HG03432 (cell line): ENCODE results near the gene ADARB2.

Experiments used
- ATAC-seq: cut with Tn5 transposase; IDR thresholded peaks from one replicate; pipeline ENCODE4 v1.9.1; 2021; ENCODE audit warnings: mild to moderate bottlenecking, moderate library complexity; ENCODE audit not compliant: unreplicated experiment

ADARB2 gene

DNA sequence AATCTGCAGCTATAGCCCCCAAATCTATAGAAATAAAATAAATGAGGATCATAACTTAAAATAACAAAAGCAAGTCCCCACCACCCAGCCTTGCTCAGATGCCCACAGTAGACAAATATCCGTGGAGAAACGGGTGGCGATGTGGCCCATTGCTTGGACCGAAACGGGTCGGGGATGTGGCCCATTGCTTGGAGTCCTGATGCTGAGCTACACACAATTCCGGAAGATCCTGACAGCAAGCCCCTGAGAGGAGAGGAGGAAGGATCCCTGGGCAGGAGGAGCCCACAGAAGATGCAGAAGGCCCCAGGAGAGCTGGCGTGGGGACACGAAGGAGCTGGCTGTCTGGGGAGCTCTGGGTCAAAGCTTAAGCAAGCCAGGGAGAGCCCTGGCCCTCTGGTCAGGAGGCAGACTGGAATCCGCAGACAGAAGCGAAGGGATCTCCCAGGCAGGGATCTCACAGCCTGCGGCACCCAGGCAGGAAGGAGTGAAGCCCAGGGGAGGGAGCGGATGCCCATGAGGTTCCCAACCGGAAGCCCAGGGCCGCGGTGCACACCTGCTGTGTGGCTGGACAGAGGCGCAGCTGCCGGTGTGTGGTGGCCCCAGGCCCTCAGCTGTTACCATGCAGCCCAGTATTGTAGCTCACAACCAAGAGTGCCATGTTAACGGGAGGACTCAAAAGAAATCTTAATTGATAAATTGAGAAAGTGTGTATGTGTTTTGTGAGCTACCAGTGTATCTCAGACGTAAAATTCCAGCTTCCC lies 138.8 kb downstream of the ADARB2 start:
- ATAC-seq = no peak

DNA sequence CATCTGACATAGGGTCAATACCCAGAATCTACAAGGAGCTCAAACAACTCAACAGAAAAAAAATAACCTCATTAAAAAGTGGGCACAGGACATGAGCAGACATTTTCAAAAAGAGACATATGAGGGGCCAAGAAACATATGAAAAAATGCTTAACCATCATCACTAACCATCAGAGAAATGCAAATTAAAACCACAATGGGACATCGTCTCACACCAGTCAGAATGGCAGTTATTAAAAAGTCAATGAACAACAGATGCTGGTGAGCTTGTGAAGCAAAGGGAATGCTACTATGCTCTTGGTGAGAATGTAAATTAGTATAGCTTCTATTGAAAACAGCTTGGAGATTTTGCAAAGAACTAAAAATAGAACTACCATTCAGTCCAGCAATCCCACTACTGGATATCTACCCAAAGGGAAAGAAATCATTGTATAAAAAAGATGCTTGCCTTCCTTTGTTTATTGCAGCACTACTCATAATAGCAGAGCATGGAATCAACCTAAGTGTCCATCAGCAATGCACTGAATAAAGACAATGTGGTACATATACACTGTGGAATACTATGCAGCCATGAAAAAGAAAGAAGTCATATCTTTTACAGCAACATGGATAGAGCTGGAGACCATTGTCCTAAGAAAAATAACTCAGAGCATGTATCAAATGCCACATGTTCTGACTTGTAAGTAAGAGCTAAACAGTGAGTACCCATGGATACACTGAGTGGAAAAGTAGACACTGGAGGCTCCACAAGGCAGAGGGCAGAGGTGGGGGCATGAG lies 139.8 kb downstream of the ADARB2 start:
- ATAC-seq = no peak

DNA sequence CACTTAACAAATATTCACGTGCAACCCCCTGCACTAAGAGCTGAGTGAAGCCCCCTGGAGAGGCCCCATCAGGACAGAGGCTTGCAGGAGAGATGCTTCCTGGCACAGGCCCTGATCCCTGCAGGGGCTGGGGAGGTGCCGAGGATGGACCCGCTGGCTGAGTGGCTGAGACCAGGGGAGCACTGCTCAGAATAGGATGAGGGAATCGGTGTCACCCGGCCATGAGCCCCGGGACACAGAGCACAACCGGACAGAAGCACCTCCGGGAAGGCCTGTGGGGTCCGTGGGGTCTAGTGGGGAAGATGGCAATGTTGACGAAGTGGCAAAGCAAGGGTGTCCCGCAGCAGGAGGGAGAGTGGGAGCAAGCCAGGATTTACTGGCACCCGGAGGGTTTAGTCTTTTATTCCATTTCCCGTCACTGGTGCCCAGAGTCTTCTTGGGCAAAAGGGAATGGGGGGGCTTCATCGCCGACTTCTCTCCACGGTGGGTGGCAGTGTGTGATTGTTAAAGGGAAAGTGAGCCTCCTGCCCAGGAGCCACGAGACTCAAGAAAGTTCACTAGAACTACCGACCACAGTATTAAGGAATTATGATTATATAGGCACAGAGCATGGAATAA lies 140.7 kb downstream of the ADARB2 start:
- no peak for ATAC-seq

DNA sequence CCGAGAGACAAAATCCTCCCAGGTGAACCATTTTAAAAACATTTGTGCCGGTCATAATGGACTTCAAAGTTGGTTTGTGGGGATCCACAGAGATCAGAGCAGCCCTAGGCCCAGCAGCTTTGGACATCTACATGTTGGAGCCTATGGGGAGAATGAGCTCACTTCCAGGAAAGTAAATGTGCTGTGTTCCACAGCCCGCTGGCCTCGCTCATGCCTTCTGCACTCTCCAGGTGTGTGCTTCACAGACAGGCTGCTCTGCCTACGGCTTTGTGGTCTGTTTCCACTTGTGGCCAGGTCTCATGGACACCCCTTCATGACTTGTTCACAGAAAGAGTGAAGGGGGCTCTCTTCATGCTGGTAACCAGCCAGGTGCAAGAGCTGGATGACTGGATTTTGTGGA lies 141.6 kb downstream of the ADARB2 start:
- ATAC-seq = no peak

- no peak for ATAC-seq
Observed at GRCh38 chr10:1595242-1595600, 142.1 kb downstream of the ADARB2 start.

- no peak for ATAC-seq
Observed at GRCh38 chr10:1594372-1595241, 142.7 kb downstream of the ADARB2 start.

DNA sequence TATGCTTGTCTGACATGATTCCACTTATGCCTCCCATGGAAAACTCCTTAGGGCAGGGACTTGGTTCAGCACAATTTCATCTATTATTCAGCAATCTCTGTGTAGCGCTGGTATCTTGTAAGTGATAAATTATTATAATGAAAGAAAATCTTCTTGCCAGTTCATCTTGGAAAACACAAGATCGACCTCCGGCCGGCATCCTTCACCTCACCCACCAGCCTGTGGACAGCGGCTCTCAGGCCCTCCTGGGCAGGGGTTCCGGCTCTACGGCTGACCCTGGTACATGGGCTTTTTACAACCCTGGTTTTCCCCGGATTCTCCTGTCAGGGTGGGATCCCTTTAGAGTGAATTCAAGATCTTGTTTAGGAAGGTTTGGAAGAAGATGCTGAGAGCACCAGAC lies 145.6 kb downstream of the ADARB2 start:
- ATAC-seq = no peak

DNA sequence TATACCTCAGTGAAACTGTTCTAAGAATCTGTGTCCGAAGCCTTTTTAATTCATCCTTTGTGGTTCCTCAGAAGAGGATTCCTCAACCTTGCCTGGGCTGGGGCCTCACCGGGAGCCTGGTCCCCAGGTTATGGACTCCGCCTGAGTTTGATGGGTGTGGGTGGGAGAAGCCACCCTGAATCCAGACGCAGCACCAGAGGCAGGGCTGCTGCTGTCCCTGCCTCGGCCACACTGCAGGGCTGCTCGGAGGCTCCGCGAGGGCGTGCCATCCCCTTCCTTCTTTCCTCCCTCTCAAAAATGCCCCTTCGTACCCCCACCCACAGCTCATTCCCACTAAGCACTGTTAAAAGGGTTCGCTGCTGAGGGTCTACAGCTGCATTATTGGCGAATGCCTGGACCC lies 146.3 kb downstream of the ADARB2 start:
- ATAC-seq = no peak

DNA sequence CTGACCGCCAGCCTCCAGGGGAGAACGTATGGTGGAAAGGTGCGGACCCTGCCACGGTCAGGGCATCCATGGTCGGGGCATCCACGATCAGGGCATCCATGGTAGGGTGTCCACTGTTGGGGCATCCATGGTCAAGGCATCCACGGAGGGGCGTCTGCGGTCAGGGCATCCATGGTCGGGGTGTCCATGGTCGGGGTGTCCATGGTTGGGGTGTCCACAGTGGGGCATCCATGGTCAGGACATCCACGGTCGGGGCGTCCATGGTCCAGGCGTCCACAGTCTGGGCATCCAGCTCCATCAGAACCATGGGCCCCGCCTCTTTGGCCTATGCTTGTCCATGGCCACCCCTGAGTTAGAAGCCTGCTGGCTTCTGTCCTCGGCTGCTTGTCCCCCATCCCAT lies 148.1 kb downstream of the ADARB2 start:
- ATAC-seq = no peak

DNA sequence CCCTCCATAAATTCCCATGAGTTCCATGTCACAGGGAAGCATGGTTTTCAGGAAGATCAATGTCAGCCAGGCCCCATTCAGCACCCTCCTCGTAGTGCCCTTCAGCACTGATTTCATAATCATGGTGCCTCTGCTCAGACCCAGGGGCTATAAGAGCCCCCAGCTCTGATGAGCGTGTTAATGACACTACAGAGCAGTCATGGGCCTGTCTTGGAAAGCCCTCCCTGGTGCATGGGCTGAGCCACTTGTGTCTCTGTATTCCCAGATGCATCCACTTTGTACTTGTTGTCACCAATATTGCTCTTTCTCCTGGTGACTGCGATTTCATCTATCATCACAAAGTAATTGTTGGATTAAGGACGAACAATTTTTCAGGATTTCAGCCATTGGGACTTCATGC lies 154.6 kb downstream of the ADARB2 start:
- no peak for ATAC-seq

GRCh38 chr10:1581189-1581588 lies 156.1 kb downstream of the ADARB2 start:
- no peak for ATAC-seq

GRCh38 chr10:1579671-1580070 lies 157.7 kb downstream of the ADARB2 start:
- ATAC-seq = no peak

GRCh38 chr10:1579141-1579491 lies 158.2 kb downstream of the ADARB2 start:
- no peak for ATAC-seq

DNA sequence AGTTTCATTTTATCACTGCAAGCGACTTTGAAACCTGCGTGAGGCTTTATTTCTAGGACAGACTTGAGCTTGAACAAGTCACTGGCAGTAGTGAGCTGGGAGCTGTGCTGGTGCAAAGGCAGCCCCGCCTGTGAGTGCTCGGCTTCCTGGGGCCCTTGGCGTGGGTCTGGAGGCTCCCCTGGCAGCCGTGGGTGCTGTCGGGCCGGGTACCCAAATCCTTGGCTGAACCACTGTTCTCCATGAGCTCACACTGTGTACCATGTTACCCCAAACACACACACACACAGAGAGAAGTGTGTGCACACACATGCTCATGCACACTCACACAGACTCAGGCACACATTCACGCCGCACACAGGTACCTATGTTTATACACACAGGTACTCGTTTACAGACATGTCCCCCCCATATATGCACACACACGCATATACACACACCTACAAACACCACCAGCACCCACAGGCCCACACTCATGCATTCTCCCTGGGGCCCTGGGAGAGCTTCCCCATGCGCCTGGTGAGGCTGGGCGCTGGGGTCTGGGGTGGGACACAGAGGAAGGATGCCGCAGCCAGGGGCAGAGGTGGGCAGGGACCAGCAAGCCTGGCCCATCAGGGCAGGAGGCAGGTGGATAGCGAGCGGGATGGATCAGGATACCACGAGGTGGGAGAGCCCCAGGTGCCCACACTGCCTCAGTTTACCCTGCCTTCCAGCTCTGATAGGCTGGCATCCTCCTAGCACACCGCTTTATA lies 158.8 kb downstream of the ADARB2 start:
- no peak for ATAC-seq

- no peak for ATAC-seq
Observed at GRCh38 chr10:1577945-1578344, 159.4 kb downstream of the ADARB2 start.

DNA sequence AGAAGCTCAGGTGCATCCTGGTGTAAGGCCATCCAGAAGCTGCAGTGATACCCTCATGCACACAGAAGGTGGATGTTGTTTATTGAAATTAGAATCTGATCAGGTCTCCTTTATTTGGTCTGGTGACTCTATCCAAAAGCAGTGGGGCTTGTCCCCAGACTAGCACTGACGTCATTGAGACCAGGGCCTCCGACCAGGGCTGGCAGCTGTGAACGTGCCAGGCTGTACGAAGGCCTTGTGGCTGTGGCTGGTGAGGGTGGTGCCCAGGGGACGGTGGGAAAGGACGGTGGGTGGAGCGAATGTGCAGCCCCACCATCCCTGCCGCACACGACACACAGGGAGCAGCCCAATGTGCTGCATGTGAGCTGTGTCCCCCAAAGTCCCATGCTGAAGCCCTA lies 160.0 kb downstream of the ADARB2 start:
- no peak for ATAC-seq

- ATAC-seq = no peak
Observed at GRCh38 chr10:1576467-1577372, 160.6 kb downstream of the ADARB2 start.

- no peak for ATAC-seq
Observed at GRCh38 chr10:1575481-1576244, 161.7 kb downstream of the ADARB2 start.

- ATAC-seq = no peak
Observed at GRCh38 chr10:1574719-1575118, 162.6 kb downstream of the ADARB2 start.
